ENCODE data around the gene RMC1.

GRCh38 chr18:23542461-23542860, 39.1 kb downstream of the RMC1 start:
- TF ChIP-seq CTCF (IDR thresholded peaks at IDR 0.05; ENCODE audit: low read depth, low read length) (no peak), EZH2phosphoT487 (IDR thresholded peaks at IDR 0.05; ENCODE audit: low read depth) (no peak)
